Measurements from ENCODE around the gene ACP3. TPM values are rescaled to one million over a fixed set of nuclear protein-coding genes. Genes with fewer than 3 reads are reported as not detected.

Gene ACP3
- total and polyA plus RNA-seq, 9 of the 15 experiments (the other 6 are each of a cell fraction or from before 2014, with no cell fraction given), result 0.08 to 1.1 (median 0.21) TPM

DNA sequence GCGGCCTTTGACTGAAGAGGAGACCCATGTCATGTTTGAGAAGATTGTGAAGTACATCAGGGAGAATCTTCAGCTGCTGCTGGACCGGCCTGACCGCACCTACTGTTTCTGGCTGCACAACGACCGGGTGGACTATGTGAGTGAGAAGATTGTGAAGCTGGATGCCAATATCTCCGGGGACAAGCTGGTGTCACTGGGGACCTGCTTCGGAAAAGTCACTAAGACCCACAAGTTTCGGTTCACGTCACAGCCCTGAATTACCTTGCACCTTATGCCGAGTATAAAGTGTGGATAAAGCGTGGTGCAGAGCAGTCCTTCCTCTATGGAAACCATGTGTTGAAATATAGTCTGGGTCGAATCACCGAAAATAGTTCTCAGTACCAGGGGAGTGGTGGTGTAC is 84.0 kb downstream of the ACP3 start (continued):
- no peak for TF ChIP-seq NFATC3 (IDR thresholded peaks at IDR 0.05)
- no peak for TF ChIP-seq CBX8 (IDR thresholded peaks at IDR 0.05; ENCODE audit: borderline replicate concordance, extremely low read depth, low read depth, low read length, poor library complexity, severe bottlenecking)
- TF ChIP-seq, protein P1, sequence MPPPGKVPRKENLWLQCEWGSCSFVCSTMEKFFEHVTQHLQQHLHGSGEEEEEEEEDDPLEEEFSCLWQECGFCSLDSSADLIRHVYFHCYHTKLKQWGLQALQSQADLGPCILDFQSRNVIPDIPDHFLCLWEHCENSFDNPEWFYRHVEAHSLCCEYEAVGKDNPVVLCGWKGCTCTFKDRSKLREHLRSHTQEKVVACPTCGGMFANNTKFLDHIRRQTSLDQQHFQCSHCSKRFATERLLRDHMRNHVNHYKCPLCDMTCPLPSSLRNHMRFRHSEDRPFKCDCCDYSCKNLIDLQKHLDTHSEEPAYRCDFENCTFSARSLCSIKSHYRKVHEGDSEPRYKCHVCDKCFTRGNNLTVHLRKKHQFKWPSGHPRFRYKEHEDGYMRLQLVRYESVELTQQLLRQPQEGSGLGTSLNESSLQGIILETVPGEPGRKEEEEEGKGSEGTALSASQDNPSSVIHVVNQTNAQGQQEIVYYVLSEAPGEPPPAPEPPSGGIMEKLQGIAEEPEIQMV (tag; conservative IDR thresholded peaks at IDR 0.05; ENCODE audit: low read depth), result no peak

DNA sequence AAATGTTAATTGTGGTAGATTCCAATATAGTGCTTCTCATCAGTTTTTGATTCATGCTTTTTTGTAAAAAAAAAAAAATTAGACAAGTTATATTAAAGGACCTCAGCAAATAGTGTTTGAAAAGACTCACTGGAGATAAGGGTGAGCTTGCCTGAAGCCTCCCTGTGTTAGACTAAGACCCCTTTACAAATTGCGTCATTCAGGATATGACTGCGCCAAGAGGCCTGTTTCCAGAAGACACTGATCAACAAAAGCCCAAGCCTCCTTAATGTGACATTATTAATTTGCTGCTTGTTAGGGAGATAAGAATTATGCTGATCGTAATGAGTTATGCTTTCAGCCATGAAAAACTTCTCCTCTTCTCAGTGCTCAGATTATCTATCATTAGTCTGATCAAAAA is 87.1 kb downstream of the ACP3 start:
- H3K4me2 ChIP-seq (ENCODE audit: insufficient read depth, low read length), result no peak overlapping the region
- no peak for FAIRE-seq
- H3K79me2 ChIP-seq (ENCODE audit: control insufficient read depth, insufficient read depth, low read length), result no peaks in the 10 kb centered on the region
- peaks cover 0 to 7% of the 10 kb centered on the region in 2 experiments; a peak in 1 of 5 replicates for H3K27me3 ChIP-seq (ENCODE audit: control insufficient read depth in 2 of 2, insufficient read depth in 2 of 2, low read length in 2 of 2)
- no peaks in the 10 kb centered on the region for H3K9me3 ChIP-seq (replicated peaks; ENCODE audit: control insufficient read depth, insufficient read depth, low read depth, low read length)
- ChIA-PET POLR2A (no interaction called here), CTCF (ENCODE audit: low intra/inter-chr PET ratio) (no interaction called here)
- no peak overlapping the region for H3K4me3 ChIP-seq
- no peaks in the 10 kb centered on the region for H3K4me1 ChIP-seq (replicated peaks in 1 of 2; ENCODE audit: control insufficient read depth in 2 of 2, insufficient read depth in 2 of 2, low read length in 2 of 2)
- no peaks in the 10 kb centered on the region for H3K9me1 ChIP-seq (ENCODE audit: control insufficient read depth, insufficient read depth, low read length)
- no peaks in the 10 kb centered on the region for H3K36me3 ChIP-seq (ENCODE audit: control insufficient read depth, insufficient read depth, low read length)
- intact Hi-C loops (cut with micrococcal nuclease) (no loop called here), in situ Hi-C loops (cut with MboI) (loop anchor here (5.0 kb wide), 1 partner anchor 57 kb away; no protein-coding TSS in a partner anchor)
- no peak for DNase-seq (ENCODE audit: extremely low read depth in 1 of 4, low spot score in 3 of 4)
- no peak overlapping the region for H3K9ac ChIP-seq (ENCODE audit: insufficient read depth in 1 of 2, low read depth in 2 of 2, low read length in 2 of 2)
- 21% methylated on average over 3 of the region's 3 CpGs for WGBS (ENCODE audit: insufficient coverage, low coverage, missing lambda C conversion rate)
- no peaks in the 10 kb centered on the region for H4K20me1 ChIP-seq (replicated peaks; ENCODE audit: control insufficient read depth, insufficient read depth, low read length)
- ATAC-seq, result no peak
- no TSS peak for BruUV-seq (replicated peaks)
- H3K27ac ChIP-seq (ENCODE audit: extremely low read depth, low read depth, low read length), result no peak overlapping the region
- H2AFZ ChIP-seq (ENCODE audit: low read depth, low read length), result no peak overlapping the region
- TF ChIP-seq, protein P2, sequence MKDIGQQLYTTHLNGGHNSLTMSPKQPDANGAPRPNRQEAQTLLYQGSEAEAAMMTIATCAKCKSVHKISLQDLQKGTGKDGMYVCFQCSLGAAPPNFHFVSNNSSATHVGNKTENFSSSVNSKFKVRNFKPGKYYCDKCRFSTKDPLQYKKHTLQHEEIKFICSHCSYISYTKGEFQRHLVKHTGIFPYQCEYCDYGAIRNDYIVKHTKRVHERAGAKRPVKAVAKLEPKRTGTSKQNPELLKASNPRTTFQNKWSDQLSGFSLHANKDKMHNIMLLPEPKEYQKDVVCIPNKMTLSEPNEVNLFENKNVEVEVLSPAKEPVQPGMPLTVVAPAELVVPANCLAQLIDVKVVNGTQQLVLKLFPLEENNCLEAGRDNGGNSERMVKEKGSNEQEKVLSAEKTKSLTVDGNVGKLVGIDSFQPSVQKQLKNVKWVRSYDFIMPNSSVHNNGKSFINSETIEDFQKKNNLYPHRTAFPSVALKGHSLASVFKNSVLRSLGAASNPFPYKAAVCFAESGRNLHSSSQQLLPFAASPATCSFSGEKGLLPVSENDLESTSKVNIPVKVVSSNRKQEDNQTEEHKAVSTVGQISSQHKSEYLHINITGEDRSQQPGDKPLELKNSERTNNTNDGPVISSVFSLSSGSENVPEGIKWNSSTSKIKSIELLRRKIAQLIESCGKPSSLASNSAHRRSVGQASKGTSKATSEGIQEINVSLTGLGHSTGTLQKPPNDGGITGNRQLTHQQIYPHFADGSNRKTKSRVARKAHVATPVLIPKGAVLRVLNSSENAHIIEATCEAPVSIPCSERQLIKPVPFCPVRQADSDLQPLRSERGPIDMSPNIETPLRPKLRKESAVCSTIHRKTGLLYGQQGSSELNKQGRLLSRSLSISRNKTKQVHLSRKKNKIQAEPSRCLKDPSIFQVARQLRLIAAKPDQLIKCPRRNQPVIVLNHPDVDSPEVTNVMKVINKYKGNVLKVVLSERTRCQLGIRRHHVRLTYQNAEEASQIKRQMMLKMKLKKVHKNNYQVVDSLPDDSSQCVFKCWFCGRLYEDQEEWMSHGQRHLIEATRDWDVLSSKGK (CRISPR knock-in tag; IDR thresholded peaks at IDR 0.05), result no peak
- TF ChIP-seq CXXC5 (CRISPR knock-in tag; IDR thresholded peaks at IDR 0.05) (no peak), ETV6 (IDR thresholded peaks at IDR 0.05; ENCODE audit: borderline replicate concordance in 1 of 2, low read depth in 2 of 2, low read length in 1 of 2) (no peak), ETV6 (CRISPR knock-in tag; IDR thresholded peaks at IDR 0.05; ENCODE audit: borderline replicate concordance) (no peak), ZNF224 (CRISPR knock-in tag; IDR thresholded peaks at IDR 0.05) (no peak), ELF4 (CRISPR knock-in tag; IDR thresholded peaks at IDR 0.05) (no peak), HMG20B (CRISPR knock-in tag; IDR thresholded peaks at IDR 0.05) (no peak), CBFA2T2 (conservative IDR thresholded peaks at IDR 0.05) (no peak), HOXB6 (CRISPR knock-in tag; IDR thresholded peaks at IDR 0.05; ENCODE audit: borderline replicate concordance) (no peak)
- TF ChIP-seq, protein P3, sequence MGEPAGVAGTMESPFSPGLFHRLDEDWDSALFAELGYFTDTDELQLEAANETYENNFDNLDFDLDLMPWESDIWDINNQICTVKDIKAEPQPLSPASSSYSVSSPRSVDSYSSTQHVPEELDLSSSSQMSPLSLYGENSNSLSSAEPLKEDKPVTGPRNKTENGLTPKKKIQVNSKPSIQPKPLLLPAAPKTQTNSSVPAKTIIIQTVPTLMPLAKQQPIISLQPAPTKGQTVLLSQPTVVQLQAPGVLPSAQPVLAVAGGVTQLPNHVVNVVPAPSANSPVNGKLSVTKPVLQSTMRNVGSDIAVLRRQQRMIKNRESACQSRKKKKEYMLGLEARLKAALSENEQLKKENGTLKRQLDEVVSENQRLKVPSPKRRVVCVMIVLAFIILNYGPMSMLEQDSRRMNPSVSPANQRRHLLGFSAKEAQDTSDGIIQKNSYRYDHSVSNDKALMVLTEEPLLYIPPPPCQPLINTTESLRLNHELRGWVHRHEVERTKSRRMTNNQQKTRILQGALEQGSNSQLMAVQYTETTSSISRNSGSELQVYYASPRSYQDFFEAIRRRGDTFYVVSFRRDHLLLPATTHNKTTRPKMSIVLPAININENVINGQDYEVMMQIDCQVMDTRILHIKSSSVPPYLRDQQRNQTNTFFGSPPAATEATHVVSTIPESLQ (CRISPR knock-in tag; IDR thresholded peaks at IDR 0.05), result no peak

All from K562 (cell line).